Lower lobe of right lung (tissue), 2 donors: Measurements from ENCODE around the gene EIF4H. TPM values are rescaled to one million over a fixed set of nuclear protein-coding genes. Genes with fewer than 3 reads are reported as not detected.
"Not testable (repeated sequence)": the region's sequence is repeated elsewhere in the genome, so short reads cannot be mapped to it uniquely, and the experiment has no call there.

Experiments used
- ATAC-seq, 2 donors: fragments of 200-7000 bp; cut with Tn5 transposase; one replicate each; pipeline ENCODE4 v1.9.1; 2020 to 2022; ENCODE audit warnings: mild to moderate bottlenecking in 2 of 2, moderate library complexity in 2 of 2
- DNase-seq: peaks from one replicate; pipeline ENCODE4 v3.0.0-alpha.2; 2020
- H3K27ac ChIP-seq: fragments of 200-600 bp; one replicate; pipeline ENCODE4 v1.8.0; 2022
- H3K27me3 ChIP-seq: fragments of 200-600 bp; one replicate; pipeline ENCODE4 v1.8.0; 2022; ENCODE audit warnings: low read depth
- H3K36me3 ChIP-seq: fragments of 200-600 bp; one replicate; pipeline ENCODE4 v1.8.0; 2022; ENCODE audit warnings: mild to moderate bottlenecking
- H3K4me1 ChIP-seq: fragments of 200-600 bp; one replicate; pipeline ENCODE4 v1.8.0; 2022
- H3K4me3 ChIP-seq: fragments of 200-600 bp; one replicate; pipeline ENCODE4 v1.8.0; 2022; ENCODE audit warnings: mild to moderate bottlenecking
- H3K9me3 ChIP-seq: fragments of 200-600 bp; one replicate; pipeline ENCODE4 v1.8.0; 2022
- intact Hi-C: fragments of 100-400 bp; cut with DNase I; formaldehyde crosslinking; loops from one replicate; pipeline ENCODE4 v1.11.0; 2022
- total RNA-seq: library from RNA; stranded (reverse); fragmentation: NEBNext Ultra II Directional; extraction: Animal tissue kit (Norgen Biotek cat#: 25700); gene quantifications from one replicate; pipeline ENCODE4 v1.2.1, GENCODE V29; 2021
- TF ChIP-seq, protein P1 (sequence below): fragments of 200-600 bp; IDR thresholded peaks from one replicate; pipeline ENCODE4 v1.8.0; 2022; ENCODE audit warnings: antibody characterized with exemption, mild to moderate bottlenecking
- donor health status: DM: no; HTN: yes; CAD: no; lungs with severe emphysema.

EIF4H gene
- total RNA-seq, 1 donor from 2014 or later = 210 TPM

DNA sequence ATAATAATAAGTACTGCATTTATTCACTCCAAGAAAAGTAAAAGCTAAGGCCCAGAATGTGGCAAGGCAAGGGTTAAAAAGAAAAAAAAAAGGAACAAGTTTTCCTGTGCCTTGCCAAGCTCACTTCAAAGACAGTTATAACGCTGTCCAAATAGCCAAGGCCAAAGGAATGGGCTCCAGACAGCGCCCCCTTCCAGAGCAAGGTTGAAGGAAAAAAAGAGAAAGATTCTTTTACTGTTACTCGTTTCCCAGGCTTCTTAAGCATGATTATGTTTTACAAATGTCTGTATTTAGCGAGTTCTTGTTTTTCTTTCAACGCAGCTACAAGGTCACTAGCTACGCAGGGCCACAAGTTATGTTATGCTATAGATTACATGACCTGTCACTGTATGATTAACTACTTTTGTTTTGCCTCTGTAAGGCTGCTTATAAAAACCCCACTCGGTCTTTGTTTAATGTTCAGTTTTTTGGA is 9.1 kb upstream of the EIF4H start:
- Histone ChIP-seq H3K9me3 (no peaks in the 10 kb centered on the region), H3K36me3 (no peaks in the 10 kb centered on the region), H3K27me3 (no peaks in the 10 kb centered on the region), H3K4me1 (no peaks in the 10 kb centered on the region), H3K27ac (no peak overlapping the region), H3K4me3 (no peak overlapping the region)
- no peak for ATAC-seq
- intact Hi-C loops = no loop called here
- TF ChIP-seq, protein P1, sequence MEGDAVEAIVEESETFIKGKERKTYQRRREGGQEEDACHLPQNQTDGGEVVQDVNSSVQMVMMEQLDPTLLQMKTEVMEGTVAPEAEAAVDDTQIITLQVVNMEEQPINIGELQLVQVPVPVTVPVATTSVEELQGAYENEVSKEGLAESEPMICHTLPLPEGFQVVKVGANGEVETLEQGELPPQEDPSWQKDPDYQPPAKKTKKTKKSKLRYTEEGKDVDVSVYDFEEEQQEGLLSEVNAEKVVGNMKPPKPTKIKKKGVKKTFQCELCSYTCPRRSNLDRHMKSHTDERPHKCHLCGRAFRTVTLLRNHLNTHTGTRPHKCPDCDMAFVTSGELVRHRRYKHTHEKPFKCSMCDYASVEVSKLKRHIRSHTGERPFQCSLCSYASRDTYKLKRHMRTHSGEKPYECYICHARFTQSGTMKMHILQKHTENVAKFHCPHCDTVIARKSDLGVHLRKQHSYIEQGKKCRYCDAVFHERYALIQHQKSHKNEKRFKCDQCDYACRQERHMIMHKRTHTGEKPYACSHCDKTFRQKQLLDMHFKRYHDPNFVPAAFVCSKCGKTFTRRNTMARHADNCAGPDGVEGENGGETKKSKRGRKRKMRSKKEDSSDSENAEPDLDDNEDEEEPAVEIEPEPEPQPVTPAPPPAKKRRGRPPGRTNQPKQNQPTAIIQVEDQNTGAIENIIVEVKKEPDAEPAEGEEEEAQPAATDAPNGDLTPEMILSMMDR = peak; percentile 38
- no peak for DNase-seq

DNA sequence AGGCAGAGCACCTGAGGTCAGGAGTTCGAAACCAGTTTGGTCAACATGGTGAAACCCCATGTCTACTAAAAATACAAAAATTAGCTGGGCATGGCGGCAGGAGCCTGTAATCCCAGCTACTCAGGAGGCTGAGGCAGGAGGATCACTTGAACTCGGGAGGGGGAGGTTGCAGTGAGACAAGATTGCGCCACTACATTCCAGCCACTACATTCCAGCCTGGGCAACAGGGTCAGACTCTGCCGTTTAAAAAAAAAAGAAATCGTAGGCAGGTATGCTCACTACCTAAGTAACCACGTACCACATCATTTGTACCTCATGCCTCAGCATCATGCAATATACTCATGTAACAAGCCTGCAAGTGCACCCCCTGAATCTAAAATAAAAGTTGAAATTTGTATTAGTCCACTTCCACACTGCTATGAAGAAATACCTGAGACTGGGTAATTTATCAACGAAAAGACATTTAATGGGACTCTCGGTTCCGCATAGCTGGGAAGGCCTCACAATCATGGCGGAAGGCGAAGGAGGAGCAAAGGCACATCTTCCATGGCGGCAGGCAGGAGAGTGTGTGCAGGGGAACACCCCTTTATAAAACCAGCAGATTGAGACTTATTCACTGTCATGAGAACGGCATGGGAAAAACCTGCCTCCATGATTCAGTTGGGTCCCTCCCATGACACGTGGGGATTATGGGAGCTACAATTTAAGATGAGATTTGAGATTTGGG is 8.1 kb upstream of the EIF4H start:
- Histone ChIP-seq H3K27ac (no peak overlapping the region), H3K9me3 (no peaks in the 10 kb centered on the region), H3K36me3 (no peaks in the 10 kb centered on the region), H3K27me3 (no peaks in the 10 kb centered on the region), H3K4me3 (no peak overlapping the region), H3K4me1 (no peaks in the 10 kb centered on the region)
- ATAC-seq (no peak), DNase-seq (no peak)
- intact Hi-C loops = no loop called here
- TF ChIP-seq, protein P1 = no peak

DNA sequence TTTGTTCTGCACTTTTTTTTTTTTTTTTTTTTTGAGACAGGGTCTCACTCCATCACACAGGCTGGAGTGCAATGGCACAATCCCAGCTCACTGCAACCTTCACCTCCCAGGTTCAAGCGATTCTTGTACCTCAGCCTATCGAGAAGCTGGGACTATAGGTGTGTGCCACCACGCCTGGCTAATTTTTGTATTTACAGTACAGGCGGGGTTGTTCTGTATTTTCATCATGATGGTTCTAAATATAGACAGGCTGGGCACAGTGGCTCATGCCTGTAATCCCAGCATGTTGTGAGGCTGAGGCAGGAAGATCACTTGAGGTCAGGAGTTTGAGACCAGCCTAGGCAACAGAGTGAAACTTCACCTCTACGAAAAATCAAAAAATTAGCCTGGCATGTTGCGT is 6.8 kb upstream of the EIF4H start:
- H3K27ac ChIP-seq, H3K27me3 ChIP-seq, DNase-seq, ATAC-seq, H3K9me3 ChIP-seq, H3K4me1 ChIP-seq, H3K4me3 ChIP-seq, intact Hi-C loops, H3K36me3 ChIP-seq: not testable (repeated sequence)

DNA sequence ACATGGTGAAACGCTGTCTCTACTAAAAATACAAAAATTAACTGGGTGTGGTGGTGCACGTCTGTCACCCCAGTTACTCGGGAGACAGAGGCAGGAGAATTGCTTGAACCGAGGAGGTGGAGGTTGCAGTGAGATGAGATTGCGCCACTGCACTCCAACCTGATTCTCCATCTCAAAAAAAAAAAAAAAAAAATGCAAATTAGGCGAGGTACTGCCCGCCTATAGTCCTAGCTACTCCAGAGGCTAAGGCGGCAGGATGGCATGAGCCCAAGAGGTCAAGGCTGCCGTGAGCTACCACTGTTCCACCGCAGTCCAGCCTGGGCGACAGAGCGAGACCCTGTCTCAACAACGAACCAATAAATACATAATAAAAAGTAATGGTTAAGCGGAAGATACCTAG is 1.1 kb upstream of the EIF4H start:
- Histone ChIP-seq H3K4me1 (peaks cover 39% of the 10 kb centered on the region), H3K36me3 (peaks cover 21% of the 10 kb centered on the region), H3K9me3 (no peaks in the 10 kb centered on the region), H3K4me3 (peak overlapping the region; percentile 96), H3K27me3 (no peaks in the 10 kb centered on the region), H3K27ac (peak overlapping the region; percentile 97)
- peak; percentile 63 for DNase-seq
- intact Hi-C loops = no loop called here
- peak; percentile 56 to 64 for ATAC-seq
- TF ChIP-seq, protein P1 = no peak

DNA sequence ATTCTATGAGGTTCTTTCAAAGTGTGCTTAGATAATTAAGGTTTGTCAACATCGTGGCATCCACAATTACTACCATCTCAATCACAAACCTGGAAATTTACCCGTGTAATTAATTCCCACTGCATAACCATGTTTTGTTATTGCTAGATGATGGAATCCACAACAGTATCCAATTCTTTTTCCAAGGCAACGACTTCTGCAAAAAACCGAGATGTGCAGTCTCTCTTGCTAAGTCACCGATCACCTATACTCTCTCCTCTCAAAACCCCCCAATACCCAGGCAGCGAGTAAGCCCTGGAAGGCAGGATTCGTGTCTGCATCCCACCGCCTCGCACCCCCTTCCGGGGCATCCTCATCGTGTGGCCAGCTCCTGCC is 678 bp upstream of the EIF4H start:
- H3K27ac ChIP-seq = peak overlapping the region; percentile 97
- H3K9me3 ChIP-seq = no peaks in the 10 kb centered on the region
- DNase-seq (no peak), ATAC-seq (no peak)
- H3K4me1 ChIP-seq = peaks cover 43% of the 10 kb centered on the region
- peaks cover 25% of the 10 kb centered on the region for H3K36me3 ChIP-seq
- TF ChIP-seq, protein P1 = no peak
- H3K27me3 ChIP-seq = no peaks in the 10 kb centered on the region
- intact Hi-C loops = no loop called here
- peak overlapping the region; percentile 96 for H3K4me3 ChIP-seq

DNA sequence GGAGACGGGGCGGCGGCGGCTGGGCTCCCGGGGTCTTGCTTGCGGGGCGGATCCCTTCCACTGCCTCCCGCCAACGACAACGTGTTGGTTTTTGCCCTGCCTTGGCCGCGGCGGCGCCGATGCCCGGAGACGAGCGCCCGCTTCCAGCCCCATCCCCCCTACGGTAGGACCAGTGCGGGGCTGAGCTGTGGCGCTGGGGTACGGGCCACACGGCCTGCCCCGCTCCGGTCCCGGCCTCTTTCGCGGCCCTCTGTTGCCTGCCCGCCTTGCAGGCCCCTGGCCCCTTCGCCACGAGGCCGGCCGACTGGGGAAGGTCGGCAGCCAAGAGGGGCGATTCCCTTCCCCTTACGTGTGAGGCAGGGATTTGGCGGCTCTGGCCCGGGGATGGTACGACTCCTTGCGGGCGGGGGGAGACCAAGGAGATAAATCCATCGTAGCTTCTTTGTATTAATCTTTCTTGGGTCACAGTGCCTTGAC is 488 bp downstream of the EIF4H start:
- ATAC-seq = peak; percentile 32 to 51
- Histone ChIP-seq H3K4me1 (peaks cover 55% of the 10 kb centered on the region), H3K27ac (peak overlapping the region; percentile 97), H3K9me3 (no peaks in the 10 kb centered on the region), H3K27me3 (no peaks in the 10 kb centered on the region), H3K36me3 (peaks cover 36% of the 10 kb centered on the region), H3K4me3 (peak overlapping the region; percentile 96)
- TF ChIP-seq, protein P1 = no peak
- intact Hi-C loops = no loop called here
- DNase-seq = no peak
